OCI-LY1 (cell line): ENCODE data around the gene XRCC4.

Experiments used
- H2AFZ ChIP-seq: fragments of 200-600 bp; sonication (generic), shearing (Covaris generic); 2 replicates; pipeline ENCODE4 v1.6.0; 2014; ENCODE audit warnings: antibody characterized with exemption, mild to moderate bottlenecking, low read length
- H3F3A ChIP-seq: fragments of 200-600 bp; sonication (generic), shearing (Covaris generic); 2 replicates; pipeline ENCODE4 v1.6.0; 2014; ENCODE audit warnings: mild to moderate bottlenecking, antibody characterized with exemption, low read length, moderate library complexity; ENCODE audit not compliant: insufficient read depth
- H3K27ac ChIP-seq: fragments of 200-600 bp; sonication (generic); 2 replicates; pipeline ENCODE4 v1.5.1; 2014; ENCODE audit warnings: low read length, mixed run types, mild to moderate bottlenecking, low read depth; ENCODE audit not compliant: poor library complexity, severe bottlenecking
- H3K27me3 ChIP-seq: fragments of 200-600 bp; sonication (generic); 2 replicates; pipeline ENCODE4 v1.6.0; 2014; ENCODE audit warnings: antibody characterized with exemption, mild to moderate bottlenecking, low read length, moderate library complexity; ENCODE audit not compliant: insufficient read depth
- H3K36me3 ChIP-seq: fragments of 200-600 bp; sonication (generic); 2 replicates; pipeline ENCODE4 v1.6.1; 2014; ENCODE audit warnings: mild to moderate bottlenecking, antibody characterized with exemption, low read length, moderate library complexity, mixed read lengths; ENCODE audit not compliant: insufficient read depth
- H3K4me1 ChIP-seq: fragments of 200-600 bp; sonication (generic); 2 replicates; pipeline ENCODE4 v1.5.1; 2014; ENCODE audit warnings: mild to moderate bottlenecking, low read length, moderate library complexity; ENCODE audit not compliant: insufficient read depth, severe bottlenecking
- H3K4me2 ChIP-seq: fragments of 200-600 bp; sonication (generic), shearing (Covaris generic); 2 replicates; pipeline ENCODE4 v1.6.1; 2014; ENCODE audit warnings: low read length
- H3K4me3 ChIP-seq: fragments of 200-600 bp; sonication (generic); 2 replicates; pipeline ENCODE4 v1.5.1; 2014; ENCODE audit warnings: low read length, low read depth, mild to moderate bottlenecking, mixed read lengths; ENCODE audit not compliant: poor library complexity, severe bottlenecking
- H3K79me2 ChIP-seq: fragments of 200-600 bp; shearing (Covaris generic); 2 replicates; pipeline ENCODE4 v1.6.1; 2016; ENCODE audit warnings: mixed run types, low read length, mixed read lengths; ENCODE audit not compliant: insufficient read depth
- H3K9ac ChIP-seq: fragments of 200-600 bp; sonication (generic), shearing (Covaris generic); 2 replicates; pipeline ENCODE4 v1.6.1; 2014; ENCODE audit warnings: mild to moderate bottlenecking, low read length, mixed read lengths
- H3K9me2 ChIP-seq: fragments of 200-600 bp; sonication (generic), shearing (Covaris generic); 2 replicates; pipeline ENCODE4 v1.6.1; 2014; ENCODE audit warnings: low read depth, mild to moderate bottlenecking, low read length, mixed read lengths
- H3K9me3 ChIP-seq: fragments of 200-600 bp; shearing (Covaris generic); 2 replicates; pipeline ENCODE4 v1.6.1; 2014; ENCODE audit warnings: low read length, mixed read lengths
- H4K20me1 ChIP-seq: fragments of 200-600 bp; sonication (generic), shearing (Covaris generic); 2 replicates; pipeline ENCODE4 v1.6.0; 2016; ENCODE audit warnings: mild to moderate bottlenecking, low read length; ENCODE audit not compliant: insufficient read depth
- EZH2 ChIP-seq: fragments of 200-600 bp; sonication (generic), shearing (Covaris generic); IDR thresholded peaks from 2 replicates; pipeline ENCODE4 v1.8.0; 2017; ENCODE audit warnings: borderline replicate concordance, mixed run types, mild to moderate bottlenecking, antibody characterized with exemption, low read length, moderate library complexity, mixed read lengths
- TF ChIP-seq, protein P1 (sequence below): fragments of 200-600 bp; sonication (generic), shearing (Covaris generic); IDR thresholded peaks from 2 replicates; pipeline ENCODE4 v1.5.1; 2017; ENCODE audit warnings: mild to moderate bottlenecking, antibody characterized with exemption, low read length, moderate library complexity, mixed read lengths

The XRCC4 gene

DNA sequence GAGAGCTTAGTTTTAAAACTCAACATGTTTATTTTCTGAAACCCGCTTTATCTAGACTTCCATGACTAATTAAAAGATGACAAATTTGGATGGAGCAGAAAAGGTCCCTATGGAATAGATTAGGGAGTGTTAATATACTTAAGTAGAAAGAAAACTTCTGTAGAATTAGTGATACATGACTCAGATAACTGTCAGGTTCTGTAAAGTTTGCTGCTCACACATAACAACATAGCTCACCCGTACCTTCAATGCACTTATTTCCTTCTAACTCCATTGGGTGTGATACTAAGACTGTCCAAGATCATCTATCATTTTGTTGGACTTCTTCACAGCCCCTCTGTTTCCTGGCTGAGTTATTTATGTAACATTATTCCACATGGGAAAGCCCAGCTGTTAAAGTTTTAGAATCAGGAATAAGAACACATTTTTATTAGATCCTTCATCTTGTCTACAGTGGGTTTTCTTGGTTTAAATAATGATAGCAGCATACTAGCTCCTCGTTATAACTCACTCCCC lies 27.9 kb upstream of the XRCC4 start:
- Histone ChIP-seq H3K9me2 (no peaks in the 10 kb centered on the region), H3K27me3 (no peaks in the 10 kb centered on the region), H3K79me2 (no peaks in the 10 kb centered on the region), H3F3A (no peaks in the 10 kb centered on the region), H3K4me3 (no peak overlapping the region), H3K9ac (no peak overlapping the region), H3K4me1 (no peaks in the 10 kb centered on the region), H3K27ac (no peak overlapping the region), H3K9me3 (no peaks in the 10 kb centered on the region), H3K4me2 (no peak overlapping the region), H2AFZ (no peak overlapping the region), H4K20me1 (no peaks in the 10 kb centered on the region), H3K36me3 (peaks cover 13% of the 10 kb centered on the region; the same call in 1 of the 2 replicates)
- TF ChIP-seq, protein P1, sequence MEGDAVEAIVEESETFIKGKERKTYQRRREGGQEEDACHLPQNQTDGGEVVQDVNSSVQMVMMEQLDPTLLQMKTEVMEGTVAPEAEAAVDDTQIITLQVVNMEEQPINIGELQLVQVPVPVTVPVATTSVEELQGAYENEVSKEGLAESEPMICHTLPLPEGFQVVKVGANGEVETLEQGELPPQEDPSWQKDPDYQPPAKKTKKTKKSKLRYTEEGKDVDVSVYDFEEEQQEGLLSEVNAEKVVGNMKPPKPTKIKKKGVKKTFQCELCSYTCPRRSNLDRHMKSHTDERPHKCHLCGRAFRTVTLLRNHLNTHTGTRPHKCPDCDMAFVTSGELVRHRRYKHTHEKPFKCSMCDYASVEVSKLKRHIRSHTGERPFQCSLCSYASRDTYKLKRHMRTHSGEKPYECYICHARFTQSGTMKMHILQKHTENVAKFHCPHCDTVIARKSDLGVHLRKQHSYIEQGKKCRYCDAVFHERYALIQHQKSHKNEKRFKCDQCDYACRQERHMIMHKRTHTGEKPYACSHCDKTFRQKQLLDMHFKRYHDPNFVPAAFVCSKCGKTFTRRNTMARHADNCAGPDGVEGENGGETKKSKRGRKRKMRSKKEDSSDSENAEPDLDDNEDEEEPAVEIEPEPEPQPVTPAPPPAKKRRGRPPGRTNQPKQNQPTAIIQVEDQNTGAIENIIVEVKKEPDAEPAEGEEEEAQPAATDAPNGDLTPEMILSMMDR, result no peak
- TF ChIP-seq EZH2, result no peak

DNA sequence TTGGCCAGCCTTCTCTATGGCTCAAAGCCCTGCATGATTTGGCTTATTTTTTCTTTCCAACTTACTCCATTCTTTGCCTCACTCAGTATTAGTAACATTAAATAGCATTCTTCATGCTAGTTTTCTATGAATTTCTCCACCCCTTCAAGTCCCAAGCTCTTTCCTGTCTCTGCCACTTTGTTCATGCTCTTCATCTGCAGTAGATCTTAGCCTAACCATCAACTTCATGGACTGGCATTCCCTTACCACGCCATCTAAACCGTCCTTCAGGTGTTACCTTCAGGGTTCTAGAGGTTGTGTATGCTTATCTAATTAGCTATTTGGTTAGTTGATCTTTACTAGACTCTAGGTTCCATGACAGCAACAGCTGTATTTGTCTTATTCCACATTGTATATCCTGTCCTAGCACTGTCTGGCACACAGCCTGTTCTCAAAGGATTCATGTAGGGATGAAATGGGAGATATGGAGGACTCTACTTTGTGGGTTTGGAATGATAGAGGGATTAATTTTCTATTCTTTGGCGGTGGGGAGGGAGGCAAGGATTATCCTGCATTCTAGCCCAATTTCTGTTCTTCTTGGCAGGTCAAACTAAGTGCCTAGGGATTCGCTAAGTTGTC lies 26.5 kb upstream of the XRCC4 start:
- Histone ChIP-seq H3K27ac (no peak overlapping the region), H3K9me2 (no peaks in the 10 kb centered on the region), H3K4me1 (no peaks in the 10 kb centered on the region), H3K9me3 (no peaks in the 10 kb centered on the region), H3K4me3 (no peak overlapping the region), H3K4me2 (no peak overlapping the region), H3K36me3 (peaks cover 20% of the 10 kb centered on the region; the same call in 1 of the 2 replicates), H3K27me3 (no peaks in the 10 kb centered on the region), H3F3A (no peaks in the 10 kb centered on the region), H2AFZ (no peak overlapping the region), H3K79me2 (no peaks in the 10 kb centered on the region), H3K9ac (no peak overlapping the region), H4K20me1 (no peaks in the 10 kb centered on the region)
- no peak for TF ChIP-seq EZH2
- TF ChIP-seq, protein P1, result no peak

DNA sequence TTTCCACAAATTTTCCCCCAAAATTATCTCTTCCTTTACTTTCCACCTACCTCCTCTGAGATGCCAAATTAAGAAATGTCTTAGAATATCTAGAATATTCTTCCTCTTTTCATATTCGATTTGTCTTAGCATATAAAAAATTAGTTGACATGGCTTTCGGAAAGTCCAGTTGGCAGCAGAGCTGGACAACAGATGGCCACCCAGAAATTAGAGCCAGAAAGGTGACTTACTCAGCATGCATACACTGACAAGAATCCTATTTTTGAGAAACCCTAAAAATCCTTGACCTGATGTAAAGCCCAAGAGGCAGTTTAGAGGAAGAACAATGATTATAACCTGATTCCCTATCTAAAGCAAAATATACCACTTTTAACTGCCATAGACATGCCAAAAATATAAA lies 22.2 kb upstream of the XRCC4 start:
- H3K4me1 ChIP-seq, result no peaks in the 10 kb centered on the region

More for the DNA sequence above, 22.2 kb upstream of the XRCC4 start:
- Histone ChIP-seq H2AFZ (no peak overlapping the region), H3F3A (0 out of 2 replicates have a peak, but pooled peaks cover 1% of the 10 kb centered on the region), H3K79me2 (no peaks in the 10 kb centered on the region), H3K4me2 (no peak overlapping the region), H4K20me1 (no peaks in the 10 kb centered on the region), H3K27ac (no peak overlapping the region), H3K9me2 (no peaks in the 10 kb centered on the region), H3K9ac (no peak overlapping the region), H3K27me3 (no peaks in the 10 kb centered on the region), H3K4me3 (no peak overlapping the region), H3K36me3 (peaks cover 42% of the 10 kb centered on the region; the same call in 1 of the 2 replicates), H3K9me3 (no peaks in the 10 kb centered on the region)
- no peak for TF ChIP-seq EZH2
- TF ChIP-seq, protein P1, result no peak
